Measurements from ENCODE around the gene DCC.

GRCh38 chr18:52422985-52423601 lies 83.1 kb downstream of the DCC start:
- TF ChIP-seq CTCF (IDR thresholded peaks at IDR 0.05) (no peak), ZNF121 (CRISPR knock-in tag; IDR thresholded peaks at IDR 0.05) (no peak), MAX (CRISPR knock-in tag; IDR thresholded peaks at IDR 0.05) (no peak), IRF1 (CRISPR knock-in tag; IDR thresholded peaks at IDR 0.05) (no peak), TEAD4 (CRISPR knock-in tag; IDR thresholded peaks at IDR 0.05) (no peak), ZNF232 (CRISPR knock-in tag; IDR thresholded peaks at IDR 0.05) (no peak), ESRRA (CRISPR knock-in tag; IDR thresholded peaks at IDR 0.05; ENCODE audit: borderline replicate concordance) (no peak)
